ENCODE results near the gene HSP90AB1. TPM values are rescaled to one million over a fixed set of nuclear protein-coding genes. Genes with fewer than 3 reads are reported as not detected.

Gene HSP90AB1
- total and polyA plus RNA-seq, 11 donors = 375 to 1,040 (median 857) TPM

GRCh38 chr6:44219815-44220784 lies 26.8 kb upstream of the HSP90AB1 start:
- H3K4me3 ChIP-seq = peak overlapping the region; percentile 41 to 78 (median 61)
- no peaks in the 10 kb centered on the region for H3K36me3 ChIP-seq
- no peak for ATAC-seq
- H3K27ac ChIP-seq = peak overlapping the region; percentile 74 to 99 (median 92)
- H3K9me3 ChIP-seq = no peaks in the 10 kb centered on the region
- H3K27me3 ChIP-seq = no peaks in the 10 kb centered on the region
- 52 to 76% (median 54%) methylated on average over 20 to 28 of the region's 28 CpGs for WGBS, 4 donors
- no peak for DNase-seq
- intact Hi-C loops (cut with DNase I) = loop anchor here in 4 of 10 donors (1.0 to 5.0 kb wide), 3 partner anchors 15 to 43 kb away; no protein-coding TSS in a partner anchor
- peaks cover 5 to 86% (median 76%) of the 10 kb centered on the region in 12 donors for H3K4me1 ChIP-seq
- no peak for TF ChIP-seq POLR2A (IDR thresholded peaks at IDR 0.05)
- peak in 2 of 12 donors; percentile 7 to 28 for TF ChIP-seq CTCF (IDR thresholded peaks at IDR 0.05)

- Histone ChIP-seq H3K4me1 (peaks cover 5 to 93% (median 84%) of the 10 kb centered on the region in 12 donors), H3K4me3 (peak overlapping the region in 2 of 12 donors; percentile 67 to 84), H3K36me3 (no peaks in the 10 kb centered on the region), H3K27ac (peak overlapping the region; percentile 54 to 99 (median 92)), H3K27me3 (no peaks in the 10 kb centered on the region), H3K9me3 (no peaks in the 10 kb centered on the region)
- ATAC-seq = no peak
- WGBS, 4 donors = 71 to 79% (median 75%) methylated on average over 4 of the region's 4 CpGs
- DNase-seq = no peak
- TF ChIP-seq CTCF (IDR thresholded peaks at IDR 0.05) (no peak), POLR2A (IDR thresholded peaks at IDR 0.05) (no peak)
- intact Hi-C loops (cut with DNase I) = loop anchor here in 4 of 10 donors (1.0 to 5.0 kb wide), 4 partner anchors 14 to 44 kb away; no protein-coding TSS in a partner anchor
Measured at GRCh38 chr6:44220913-44221290, 26.0 kb upstream of the HSP90AB1 start.

- Histone ChIP-seq H3K36me3 (no peaks in the 10 kb centered on the region), H3K9me3 (no peaks in the 10 kb centered on the region), H3K27ac (peak overlapping the region; percentile 54 to 99 (median 92)), H3K4me1 (peaks cover 9 to 95% (median 85%) of the 10 kb centered on the region in 12 donors), H3K4me3 (peak overlapping the region in 9 of 12 donors; percentile 9 to 88 (median 71)), H3K27me3 (no peaks in the 10 kb centered on the region)
- TF ChIP-seq POLR2A (IDR thresholded peaks at IDR 0.05) (peak in 1 of 2 donors; percentile 15), CTCF (IDR thresholded peaks at IDR 0.05) (peak; percentile 71 to 95 (median 82))
- intact Hi-C loops (cut with DNase I) = loop anchor here in 4 of 10 donors (1.0 to 5.0 kb wide), 4 partner anchors 13 to 44 kb away; no protein-coding TSS in a partner anchor
- 5 to 14% (median 7%) methylated on average over 4 of the region's 4 CpGs for WGBS, 4 donors
- ATAC-seq (peak; percentile 63 to 78 (median 73)), DNase-seq (peak; percentile 93 to 95 (median 95))
Measured at GRCh38 chr6:44221291-44221960, 25.5 kb upstream of the HSP90AB1 start.

Measured in heart left ventricle (tissue), 16 donors.